Endothelial cell of umbilical vein (primary cell): ENCODE data around the gene FMN2. TPM values are rescaled to one million over a fixed set of nuclear protein-coding genes. Genes with fewer than 3 reads are reported as not detected.

Source experiments
- BruUV-seq: library from RNA; stranded (reverse); fragments of 400-500 nt; replicated peaks from 2 replicates; lab custom pipeline; 2021; lab: Mats Ljungman, UMichigan
- CTCF ChIA-PET: fragments of 300-600, 350-600 bp; sonication (Branson Sonifier 250); formaldehyde crosslinking; loops from one replicate; lab custom pipeline; 2021; ENCODE audit warnings: antibody characterized with exemption, inconsistent platforms; lab: Charles Lee
- POLR2A ChIA-PET: fragments of 300-600, 350-600 bp; sonication (Branson Sonifier 250); formaldehyde crosslinking; loops from one replicate; lab custom pipeline; 2021; ENCODE audit warnings: antibody characterized with exemption, inconsistent platforms; lab: Charles Lee
- DNase-seq: peaks from one replicate; pipeline ENCODE4 v3.0.0-alpha.2; 2011; ENCODE audit warnings: low read depth, low spot score
- FAIRE-seq: peaks from 2 replicates; lab custom pipeline; 2011; peaks lifted over from hg19 to GRCh38; lab: Jason Lieb, UNC
- H2AFZ ChIP-seq: 2 replicates; pipeline ENCODE4 v1.6.0; 2012; ENCODE audit warnings: low read depth, low read length, control low read depth, inconsistent platforms
- H3K27ac ChIP-seq: 2 replicates; pipeline ENCODE4 v1.5.1; 2011; ENCODE audit warnings: low read depth, mild to moderate bottlenecking, control low read depth, low read length, moderate library complexity; ENCODE audit not compliant: insufficient read depth
- H3K27me3 ChIP-seq, 2 experiments: 2 replicates each; pipeline versions ENCODE4 v1.6.0 to v1.6.1; 2011; ENCODE audit warnings: low read length in 2 of 2, mixed read lengths in 1 of 2; ENCODE audit not compliant: control insufficient read depth in 2 of 2, insufficient read depth in 2 of 2
- H3K36me3 ChIP-seq, 2 experiments: 2 replicates in 1 of 2; 3 replicates in 1 of 2; pipeline ENCODE4 v1.5.1; 2011; ENCODE audit warnings: low read length in 2 of 2, mild to moderate bottlenecking in 1 of 2, moderate library complexity in 1 of 2; ENCODE audit not compliant: control insufficient read depth in 2 of 2, insufficient read depth in 2 of 2; ENCODE audit errors: extremely low read depth in 1 of 2
- H3K4me1 ChIP-seq: 3 replicates; pipeline ENCODE4 v1.5.1; 2011; ENCODE audit warnings: mild to moderate bottlenecking, low read length; ENCODE audit not compliant: control insufficient read depth, insufficient read depth; ENCODE audit errors: extremely low read depth
- H3K4me2 ChIP-seq: 2 replicates; pipeline ENCODE4 v1.6.1; 2011; ENCODE audit warnings: low read length, control low read depth, mixed read lengths; ENCODE audit not compliant: insufficient read depth
- H3K4me3 ChIP-seq, 3 experiments: fragments of 200-600 bp in 1 of 3; sonication (generic), shearing (Covaris generic) in 1 of 3; replicated peaks in 1 of 3; 2 replicates each; pipeline ENCODE4 v1.5.1; 2011 to 2016; ENCODE audit warnings: control low read depth in 3 of 3, low read length in 3 of 3, mild to moderate bottlenecking in 2 of 3, inconsistent platforms in 1 of 3, low read depth in 1 of 3, moderate library complexity in 1 of 3; ENCODE audit not compliant: insufficient read depth in 1 of 3
- H3K79me2 ChIP-seq: 2 replicates; pipeline ENCODE4 v1.6.0; 2012; ENCODE audit warnings: low read length, inconsistent platforms; ENCODE audit not compliant: control insufficient read depth, insufficient read depth
- H3K9ac ChIP-seq: replicated peaks from 2 replicates; pipeline ENCODE3; 2011; ENCODE audit warnings: low read length, control low read depth; ENCODE audit not compliant: insufficient read depth; ENCODE audit errors: extremely low read depth
- H3K9me1 ChIP-seq: replicated peaks from 3 replicates; pipeline ENCODE4 v1.6.0; 2011; ENCODE audit warnings: mild to moderate bottlenecking, low read length; ENCODE audit not compliant: control insufficient read depth, insufficient read depth; ENCODE audit errors: extremely low read depth
- H3K9me3 ChIP-seq: replicated peaks from 2 replicates; pipeline ENCODE4 v1.5.1; 2012; ENCODE audit warnings: low read length, inconsistent platforms; ENCODE audit not compliant: control insufficient read depth, insufficient read depth
- H4K20me1 ChIP-seq: replicated peaks from 2 replicates; pipeline ENCODE3; 2011; ENCODE audit warnings: mild to moderate bottlenecking, low read length; ENCODE audit not compliant: control insufficient read depth, insufficient read depth; ENCODE audit errors: extremely low read depth
- EZH2 ChIP-seq: IDR thresholded peaks from 2 replicates; pipeline ENCODE4 v1.6.1; 2012; ENCODE audit warnings: borderline replicate concordance, low read depth, mild to moderate bottlenecking, moderate library complexity, low read length, inconsistent platforms; ENCODE audit not compliant: severe bottlenecking
- FOS ChIP-seq: IDR thresholded peaks from 2 replicates; pipeline ENCODE4 v1.6.1; 2011; ENCODE audit warnings: mild to moderate bottlenecking, low read length, moderate library complexity, borderline replicate concordance; ENCODE audit not compliant: insufficient read depth
- GATA2 ChIP-seq: IDR thresholded peaks from 2 replicates; pipeline ENCODE4 v1.7.0; 2011; ENCODE audit warnings: low read depth, mild to moderate bottlenecking, moderate library complexity, mixed read lengths, low read length; ENCODE audit not compliant: insufficient read length, insufficient read depth
- JUN ChIP-seq: IDR thresholded peaks from 2 replicates; pipeline ENCODE4 v1.6.1; 2011; ENCODE audit warnings: borderline replicate concordance, low read depth; ENCODE audit not compliant: insufficient read length, insufficient read depth
- MYC ChIP-seq: IDR thresholded peaks from one replicate; pipeline ENCODE4 v1.6.1; 2011; ENCODE audit warnings: mild to moderate bottlenecking, low read depth, low read length
- POLR2A ChIP-seq: IDR thresholded peaks from 2 replicates; pipeline ENCODE4 v1.6.1; 2012; ENCODE audit warnings: low read depth, mild to moderate bottlenecking, control low read depth, low read length
- POLR2AphosphoS5 ChIP-seq: IDR thresholded peaks from 2 replicates; pipeline ENCODE4 v1.6.1; 2012; ENCODE audit warnings: low read depth, mild to moderate bottlenecking, control low read depth, low read length, moderate library complexity; ENCODE audit not compliant: insufficient read depth
- dilution Hi-C: fragments of 300-500 bp; cut with MboI; formaldehyde crosslinking; loops from one replicate; pipeline ENCODE4 v1.15.0; 2019; ENCODE audit warnings: low sequenced_read_pairs; ENCODE audit not compliant: extremely low pct_ligation_motif_present
- intact Hi-C: fragments of 100-400 bp; cut with micrococcal nuclease; formaldehyde crosslinking; loops from one replicate; pipeline ENCODE4 v1.10.0; 2022
- polyA plus RNA-seq, 4 experiments: library from polyadenylated mRNA; depleted of rRNA in 3 of 4; stranded (reverse) in 3 of 4; unstranded in 1 of 4; fragments of >200 nt; gene quantifications; 2 replicates each; pipeline versions ENCODE4 v1.2.1 to v1.2.3, GENCODE V29; 2011 to 2012; ENCODE audit warnings: missing spikeins in 1 of 4
- total RNA-seq: library from RNA; stranded (reverse); gene quantifications from 2 replicates; pipeline ENCODE4 v1.2.3, GENCODE V29; 2021
- TF ChIP-seq, protein P1 (sequence below): IDR thresholded peaks from 2 replicates; pipeline ENCODE4 v1.6.1; 2011; ENCODE audit not compliant: insufficient read depth, insufficient read length
- TF ChIP-seq, protein P2 (sequence below), 2 donors: IDR thresholded peaks; 1 replicate in 1 of 2; 2 replicates in 1 of 2; pipeline ENCODE4 v1.5.1; 2011; ENCODE audit warnings: low read length in 2 of 2, mild to moderate bottlenecking in 2 of 2, moderate library complexity in 2 of 2, control low read depth in 1 of 2, inconsistent platforms in 1 of 2, low read depth in 1 of 2; ENCODE audit not compliant: insufficient read depth in 1 of 2; ENCODE audit errors: extremely low read depth in 1 of 2

The FMN2 gene
- total and polyA plus RNA-seq, 2 donors (not counting 3 experiments of a cell fraction or from before 2014, with no cell fraction given): not detected

DNA sequence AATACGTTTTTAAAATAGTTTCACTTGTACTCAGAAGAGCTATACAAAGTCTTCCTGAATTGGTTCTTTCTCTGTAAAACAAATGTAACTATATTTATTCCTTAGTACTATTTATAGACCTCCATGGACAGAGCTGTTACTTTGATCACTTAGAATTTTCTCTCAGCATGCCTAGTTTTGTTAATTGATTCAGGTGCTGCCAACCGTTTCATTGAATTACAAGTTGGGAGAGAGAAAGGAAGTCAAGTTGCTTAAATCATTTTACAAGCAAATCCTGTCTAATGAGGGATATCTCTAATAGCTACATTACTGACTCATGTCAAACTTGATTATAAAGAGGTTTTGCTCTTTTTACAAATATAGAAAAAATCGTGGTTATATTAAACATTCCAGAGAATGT lies 241.0 kb downstream of the FMN2 start:
- no peak for TF ChIP-seq FOS
- TF ChIP-seq GATA2: no peak
- TF ChIP-seq, protein P1, sequence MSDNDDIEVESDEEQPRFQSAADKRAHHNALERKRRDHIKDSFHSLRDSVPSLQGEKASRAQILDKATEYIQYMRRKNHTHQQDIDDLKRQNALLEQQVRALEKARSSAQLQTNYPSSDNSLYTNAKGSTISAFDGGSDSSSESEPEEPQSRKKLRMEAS: no peak
- TF ChIP-seq EZH2: no peak
- TF ChIP-seq POLR2A: no peak
- TF ChIP-seq, protein P2, sequence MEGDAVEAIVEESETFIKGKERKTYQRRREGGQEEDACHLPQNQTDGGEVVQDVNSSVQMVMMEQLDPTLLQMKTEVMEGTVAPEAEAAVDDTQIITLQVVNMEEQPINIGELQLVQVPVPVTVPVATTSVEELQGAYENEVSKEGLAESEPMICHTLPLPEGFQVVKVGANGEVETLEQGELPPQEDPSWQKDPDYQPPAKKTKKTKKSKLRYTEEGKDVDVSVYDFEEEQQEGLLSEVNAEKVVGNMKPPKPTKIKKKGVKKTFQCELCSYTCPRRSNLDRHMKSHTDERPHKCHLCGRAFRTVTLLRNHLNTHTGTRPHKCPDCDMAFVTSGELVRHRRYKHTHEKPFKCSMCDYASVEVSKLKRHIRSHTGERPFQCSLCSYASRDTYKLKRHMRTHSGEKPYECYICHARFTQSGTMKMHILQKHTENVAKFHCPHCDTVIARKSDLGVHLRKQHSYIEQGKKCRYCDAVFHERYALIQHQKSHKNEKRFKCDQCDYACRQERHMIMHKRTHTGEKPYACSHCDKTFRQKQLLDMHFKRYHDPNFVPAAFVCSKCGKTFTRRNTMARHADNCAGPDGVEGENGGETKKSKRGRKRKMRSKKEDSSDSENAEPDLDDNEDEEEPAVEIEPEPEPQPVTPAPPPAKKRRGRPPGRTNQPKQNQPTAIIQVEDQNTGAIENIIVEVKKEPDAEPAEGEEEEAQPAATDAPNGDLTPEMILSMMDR (IDR thresholded peaks at IDR 0.05; ENCODE audit: extremely low read depth in 1 of 2, insufficient read depth in 1 of 2, low read depth in 1 of 2, low read length in 2 of 2): no peak
- TF ChIP-seq POLR2AphosphoS5: no peak
- TF ChIP-seq MYC: no peak
- no peak for TF ChIP-seq JUN
- Histone ChIP-seq H3K4me2 (no peak overlapping the region), H3K36me3 (no peaks in the 10 kb centered on the region), H3K27me3 (no peaks in the 10 kb centered on the region), H3K27ac (no peak overlapping the region), H3K9me1 (no peaks in the 10 kb centered on the region), H2AFZ (no peak overlapping the region), H3K9ac (no peak overlapping the region), H3K4me1 (no peaks in the 10 kb centered on the region), H3K79me2 (no peaks in the 10 kb centered on the region), H3K4me3 (no peak overlapping the region), H4K20me1 (no peaks in the 10 kb centered on the region), H3K9me3 (no peaks in the 10 kb centered on the region)
- no peak for FAIRE-seq
- no TSS peak for BruUV-seq
- ChIA-PET POLR2A (no interaction called here), CTCF (no interaction called here)
- DNase-seq: no peak
- intact Hi-C loops: no loop called here
- dilution Hi-C loops: no loop called here
